ENCODE data around the gene USP51.
"Not testable (repeated sequence)": the region's sequence is repeated elsewhere in the genome, so short reads cannot be mapped to it uniquely, and the experiment has no call there.

USP51 gene

DNA sequence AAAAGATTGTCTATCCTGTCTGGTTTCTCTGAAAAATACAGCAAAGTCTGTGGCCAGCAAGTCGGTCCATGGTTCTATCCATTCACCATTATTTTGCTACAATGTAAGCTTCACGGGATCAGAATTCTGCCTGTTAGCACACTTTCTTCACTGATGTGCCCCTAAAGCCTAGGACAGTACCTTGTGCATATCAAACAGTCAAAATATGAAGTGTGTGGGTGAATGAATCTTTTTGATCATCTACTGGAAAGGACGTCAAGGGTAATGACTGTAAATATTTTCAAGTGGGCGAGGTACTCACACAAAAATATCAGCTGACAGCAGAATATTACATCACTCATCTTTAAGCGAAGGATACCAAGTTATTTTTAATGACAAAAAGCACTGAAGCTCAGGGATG is 24.5 kb downstream of the USP51 start:
- DNase-seq (ENCODE audit: low read depth): not testable (repeated sequence)

DNA sequence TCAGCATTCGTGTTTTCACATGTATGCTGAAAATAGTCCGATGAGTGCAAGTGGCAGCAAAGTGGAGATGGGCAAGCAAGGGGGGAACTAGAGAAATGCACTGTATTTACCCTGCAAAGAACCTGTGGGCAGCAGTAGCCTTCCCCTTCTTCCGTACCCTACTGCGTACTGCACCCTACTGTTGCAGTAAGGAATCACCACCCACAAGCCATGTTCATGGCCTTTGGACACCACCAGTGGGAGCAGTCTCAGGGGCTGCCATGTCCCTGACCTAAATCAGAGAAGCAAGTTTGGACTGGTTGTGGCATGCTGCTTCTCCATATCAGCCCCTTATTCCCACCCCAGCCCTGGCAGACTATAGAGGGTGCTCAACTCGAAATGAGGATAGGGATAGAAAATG is 25.6 kb downstream of the USP51 start:
- not testable (repeated sequence) for DNase-seq (ENCODE audit: low read depth)

DNA sequence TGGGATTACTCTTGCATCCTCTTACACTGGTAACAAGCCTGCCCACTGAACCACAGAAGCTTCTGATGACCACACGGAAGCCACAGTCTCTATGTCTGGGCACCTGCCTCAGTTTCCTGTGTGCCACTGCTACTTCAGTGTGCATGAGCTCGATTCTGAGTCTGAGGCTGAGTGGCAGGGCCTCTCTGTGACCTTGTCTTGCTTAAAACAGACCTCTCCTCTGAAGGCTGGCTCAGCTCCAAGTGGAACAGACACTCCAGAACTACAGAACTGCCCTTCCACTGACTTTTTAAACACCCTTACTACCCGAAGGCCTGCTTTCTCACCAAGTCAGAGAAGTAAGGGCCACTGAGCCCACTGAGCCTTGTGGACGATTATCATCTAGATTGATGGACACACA is 29.7 kb downstream of the USP51 start:
- DNase-seq (ENCODE audit: low read depth): not testable (repeated sequence)

DNA sequence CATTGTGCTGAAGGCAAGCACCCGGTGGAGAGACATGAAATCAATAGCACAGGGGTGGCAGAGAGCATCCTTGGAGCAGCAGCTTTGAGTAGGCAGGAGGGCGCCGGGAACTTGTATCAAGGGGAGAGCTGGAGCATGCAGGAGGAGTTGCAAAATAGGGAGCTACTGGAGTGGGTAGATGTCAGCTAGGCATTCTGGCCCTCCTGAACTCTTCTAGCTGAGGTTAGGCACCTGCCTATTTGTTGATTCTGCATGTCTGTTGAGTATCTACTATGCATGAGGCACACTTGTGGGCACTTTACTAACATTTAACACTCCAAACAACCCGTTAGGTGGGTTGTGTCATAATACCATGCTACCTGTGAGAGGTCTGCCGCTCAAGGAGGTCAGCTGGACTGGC is 30.2 kb downstream of the USP51 start:
- not testable (repeated sequence) for DNase-seq (ENCODE audit: low read depth)

DNA sequence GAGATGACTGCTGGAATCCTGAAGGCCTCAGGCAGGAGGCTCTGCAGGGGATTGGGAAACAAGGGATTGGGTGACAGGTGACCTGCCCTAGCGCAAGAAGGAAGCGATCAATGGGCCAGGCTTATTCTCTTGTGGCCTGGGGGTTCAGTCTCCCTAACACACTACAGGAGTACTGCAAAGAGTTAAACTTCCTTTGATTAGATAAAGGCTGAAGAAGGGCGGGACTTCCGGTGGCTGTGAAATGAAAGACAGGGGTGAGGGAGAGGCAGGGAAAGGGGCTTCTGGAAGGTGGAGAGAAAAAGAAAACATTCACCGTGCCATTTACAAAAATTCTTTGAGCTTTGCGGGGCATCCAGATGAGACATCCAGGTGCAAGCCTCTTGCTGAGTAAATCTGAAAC is 33.9 kb downstream of the USP51 start:
- DNase-seq (ENCODE audit: low read depth): not testable (repeated sequence)

DNA sequence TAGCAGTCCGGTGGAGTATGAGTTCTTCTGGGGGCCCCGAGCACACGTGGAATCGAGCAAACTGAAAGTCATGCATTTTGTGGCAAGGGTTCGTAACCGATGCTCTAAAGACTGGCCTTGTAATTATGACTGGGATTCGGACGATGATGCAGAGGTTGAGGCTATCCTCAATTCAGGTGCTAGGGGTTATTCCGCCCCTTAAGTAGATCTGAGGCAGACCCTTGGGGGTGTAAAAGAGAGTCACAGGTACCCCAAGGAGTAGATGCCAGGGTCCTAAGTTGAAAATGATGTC is 36.9 kb downstream of the USP51 start:
- DNase-seq (ENCODE audit: low read depth): no peak

DNA sequence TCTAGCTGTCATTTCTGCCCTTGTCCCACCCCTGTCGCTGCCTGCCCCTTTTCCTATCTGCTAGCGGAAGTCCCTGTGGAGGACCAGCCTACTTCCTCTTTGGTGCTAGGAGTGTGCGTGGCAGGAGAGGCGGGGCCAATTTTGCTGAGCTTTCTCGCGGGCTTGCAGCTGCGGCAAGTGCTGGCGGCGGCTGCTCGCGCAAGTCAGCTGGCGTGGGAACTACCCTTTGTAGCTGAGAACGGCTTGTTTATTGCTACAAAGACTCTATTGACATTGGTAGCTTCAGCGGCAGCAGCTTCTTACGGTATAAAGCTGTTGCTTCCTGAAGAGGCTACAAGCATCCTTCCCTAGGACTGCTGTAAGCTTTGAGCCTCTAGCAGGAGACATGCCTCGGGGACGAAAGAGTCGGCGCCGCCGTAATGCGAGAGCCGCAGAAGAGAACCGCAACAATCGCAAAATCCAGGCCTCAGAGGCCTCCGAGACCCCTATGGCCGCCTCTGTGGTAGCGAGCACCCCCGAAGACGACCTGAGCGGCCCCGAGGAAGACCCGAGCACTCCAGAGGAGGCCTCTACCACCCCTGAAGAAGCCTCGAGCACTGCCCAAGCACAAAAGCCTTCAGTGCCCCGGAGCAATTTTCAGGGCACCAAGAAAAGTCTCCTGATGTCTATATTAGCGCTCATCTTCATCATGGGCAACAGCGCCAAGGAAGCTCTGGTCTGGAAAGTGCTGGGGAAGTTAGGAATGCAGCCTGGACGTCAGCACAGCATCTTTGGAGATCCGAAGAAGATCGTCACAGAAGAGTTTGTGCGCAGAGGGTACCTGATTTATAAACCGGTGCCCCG is 37.4 kb downstream of the USP51 start, which contains the start of gene MAGEH1:
TSS of gene MAGEH1 (plus strand) at position 138 of the 843 bp plus-strand sequence. CDS start at position 386, 248 bp downstream.
- peak; percentile 51 for DNase-seq (ENCODE audit: low read depth)

DNA sequence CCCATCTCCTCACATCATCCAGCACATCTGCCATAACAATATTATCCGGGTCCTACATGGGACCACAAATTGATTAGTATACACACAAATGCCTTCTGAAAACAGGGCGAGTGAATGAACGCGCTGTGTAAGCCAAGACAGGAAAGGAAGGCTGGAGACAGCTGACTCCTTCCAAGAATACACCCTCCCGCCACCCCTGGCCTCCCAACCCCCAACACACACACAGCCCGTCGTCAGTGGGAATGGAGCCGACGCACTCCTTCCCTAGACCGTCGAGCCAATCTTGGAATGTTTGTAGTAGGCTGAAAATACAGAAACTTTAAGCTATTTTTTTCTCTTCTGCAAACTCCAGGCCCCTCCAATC is 38.0 kb downstream of the USP51 start:
- no peak for DNase-seq (ENCODE audit: low read depth)

DNA sequence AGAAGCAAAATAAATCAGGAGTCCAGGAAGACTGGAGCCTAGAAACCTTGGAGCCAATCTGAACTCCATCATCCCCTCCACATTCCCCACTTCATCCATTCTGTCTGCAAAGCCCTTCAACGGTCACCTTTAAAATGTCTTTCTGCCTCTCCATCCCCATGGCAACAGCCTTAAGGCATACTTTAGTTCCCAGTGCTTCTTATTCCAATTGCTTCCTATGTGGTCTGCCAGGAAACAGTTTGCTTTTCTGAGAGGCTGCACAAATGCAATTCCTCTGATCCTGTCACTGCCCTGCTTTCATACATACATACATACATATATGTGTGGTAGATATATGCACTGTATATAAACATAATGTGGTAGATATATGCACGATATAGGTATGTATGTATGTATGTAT is 38.5 kb downstream of the USP51 start:
- DNase-seq (ENCODE audit: low read depth): no peak

DNA sequence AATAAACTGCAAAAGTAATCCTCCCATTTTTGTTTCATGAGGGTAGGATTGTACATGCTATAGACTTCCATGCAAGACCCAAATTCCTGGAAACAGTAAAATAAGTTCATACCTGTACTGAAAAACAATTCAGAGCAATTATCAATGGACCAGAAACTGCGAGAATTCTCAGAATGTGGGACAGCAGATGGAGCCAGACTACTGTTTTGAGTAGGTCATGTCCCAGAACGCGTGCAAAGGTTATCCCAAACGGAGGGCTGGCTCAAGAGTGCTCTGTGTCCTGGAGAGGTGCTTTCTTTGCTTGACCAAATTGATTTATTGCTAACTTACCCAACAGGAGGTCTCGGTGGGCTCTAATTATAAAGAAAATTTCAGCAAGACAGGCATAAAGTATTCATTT is 39.4 kb downstream of the USP51 start:
- no peak for DNase-seq (ENCODE audit: low read depth)

DNA sequence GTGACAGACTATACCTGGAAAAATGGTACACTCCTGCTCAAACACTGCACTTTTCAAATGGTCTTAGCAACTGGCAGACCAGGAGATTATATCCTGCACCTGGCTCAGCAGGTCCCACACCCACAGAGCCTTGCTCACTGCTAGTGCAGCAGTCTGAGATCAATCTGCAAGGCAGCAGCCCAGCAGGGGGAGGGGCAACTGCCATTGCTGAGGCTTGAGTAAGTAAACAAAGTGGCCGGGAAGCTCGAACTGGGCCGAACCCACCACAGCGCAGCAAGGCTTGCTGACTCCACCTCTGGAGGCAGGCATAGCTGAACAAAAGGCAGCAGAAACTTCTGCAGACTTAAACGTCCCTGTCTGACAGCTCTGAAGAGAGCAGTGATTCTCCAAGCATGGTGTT is 46.2 kb downstream of the USP51 start:
- not testable (repeated sequence) for DNase-seq (ENCODE audit: low read depth)

Measured in stimulated activated CD8-positive, alpha-beta memory T cell treated with anti-CD3 and anti-CD28 coated beads, Interleukin-7, amount 100 ng/mL, for 24 hours (primary cell).